Measurements from ENCODE around the gene FXYD7. TPM values are rescaled to one million over a fixed set of nuclear protein-coding genes. Genes with fewer than 3 reads are reported as not detected.

FXYD7 gene
- total and polyA plus RNA-seq, 9 of the 15 experiments (the other 6 are each of a cell fraction or from before 2014, with no cell fraction given) = 0.10 to 0.80 (median 0.31) TPM; not detected in 3

DNA sequence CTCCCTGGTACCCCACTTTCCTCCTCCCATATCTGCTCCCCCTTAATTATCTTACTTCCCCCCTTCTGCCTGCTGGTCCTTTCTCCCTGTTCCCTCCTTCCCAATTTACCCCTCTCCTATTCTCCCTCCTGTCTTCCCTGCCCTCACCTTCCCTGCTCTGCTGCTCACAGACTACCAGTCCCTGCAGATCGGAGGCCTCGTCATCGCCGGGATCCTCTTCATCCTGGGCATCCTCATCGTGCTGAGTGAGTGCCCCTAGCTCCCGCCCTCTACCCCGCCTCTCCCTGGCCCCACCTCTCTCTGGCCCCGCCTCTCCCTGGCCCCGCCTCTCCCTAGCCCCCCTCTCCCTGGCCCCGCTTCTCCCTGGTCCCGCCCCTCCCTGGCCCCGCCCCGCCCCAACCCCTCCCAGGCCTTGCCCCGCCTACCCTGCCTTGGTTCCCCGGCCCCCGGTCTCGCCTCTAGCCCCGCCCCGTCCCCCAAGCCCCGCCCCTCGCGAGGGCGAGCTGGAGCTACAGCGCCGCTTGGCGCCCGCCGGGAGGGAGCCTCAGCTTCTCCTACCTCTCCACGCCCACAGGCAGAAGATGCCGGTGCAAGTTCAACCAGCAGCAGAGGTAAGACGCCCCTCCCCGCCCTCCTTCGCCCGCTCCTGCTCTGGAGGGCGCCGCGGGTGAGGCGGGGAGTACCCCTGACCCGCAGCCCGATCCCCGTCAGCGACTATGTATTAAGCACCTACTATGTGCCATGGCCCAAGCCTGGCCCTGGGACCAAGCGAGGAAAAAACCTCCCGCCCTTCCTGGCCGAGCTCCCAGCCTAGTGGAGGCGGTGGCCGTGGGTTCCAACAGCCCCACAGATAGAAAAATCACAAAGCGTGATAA is 1.9 kb upstream of the FXYD7 start (continued):
- TF ChIP-seq KDM4B (IDR thresholded peaks at IDR 0.05; ENCODE audit: borderline replicate concordance in 2 of 2, low read depth in 1 of 2) (no peak), STAT5A (IDR thresholded peaks at IDR 0.05; ENCODE audit: borderline replicate concordance, low read length) (no peak), PHTF2 (CRISPR knock-in tag; IDR thresholded peaks at IDR 0.05) (no peak), CBFA2T3 (IDR thresholded peaks at IDR 0.05) (no peak), SMAD1 (IDR thresholded peaks at IDR 0.05; ENCODE audit: low read depth, low read length, partially characterized antibody) (no peak), NR3C1 (CRISPR knock-in tag; IDR thresholded peaks at IDR 0.05) (no peak), ZNF146 (CRISPR knock-in tag; IDR thresholded peaks at IDR 0.05; ENCODE audit: unreplicated experiment) (no peak), KDM2B (CRISPR knock-in tag; IDR thresholded peaks at IDR 0.05) (no peak), ZNF124 (CRISPR knock-in tag; IDR thresholded peaks at IDR 0.05) (no peak), LCOR (CRISPR knock-in tag; IDR thresholded peaks at IDR 0.05) (no peak), TAF15 (IDR thresholded peaks at IDR 0.05; ENCODE audit: low read depth, low read length) (no peak), ZNF830 (CRISPR knock-in tag; IDR thresholded peaks at IDR 0.05) (no peak), PHF20 (IDR thresholded peaks at IDR 0.05; ENCODE audit: partially characterized antibody) (no peak)
- TF ChIP-seq, protein P1, sequence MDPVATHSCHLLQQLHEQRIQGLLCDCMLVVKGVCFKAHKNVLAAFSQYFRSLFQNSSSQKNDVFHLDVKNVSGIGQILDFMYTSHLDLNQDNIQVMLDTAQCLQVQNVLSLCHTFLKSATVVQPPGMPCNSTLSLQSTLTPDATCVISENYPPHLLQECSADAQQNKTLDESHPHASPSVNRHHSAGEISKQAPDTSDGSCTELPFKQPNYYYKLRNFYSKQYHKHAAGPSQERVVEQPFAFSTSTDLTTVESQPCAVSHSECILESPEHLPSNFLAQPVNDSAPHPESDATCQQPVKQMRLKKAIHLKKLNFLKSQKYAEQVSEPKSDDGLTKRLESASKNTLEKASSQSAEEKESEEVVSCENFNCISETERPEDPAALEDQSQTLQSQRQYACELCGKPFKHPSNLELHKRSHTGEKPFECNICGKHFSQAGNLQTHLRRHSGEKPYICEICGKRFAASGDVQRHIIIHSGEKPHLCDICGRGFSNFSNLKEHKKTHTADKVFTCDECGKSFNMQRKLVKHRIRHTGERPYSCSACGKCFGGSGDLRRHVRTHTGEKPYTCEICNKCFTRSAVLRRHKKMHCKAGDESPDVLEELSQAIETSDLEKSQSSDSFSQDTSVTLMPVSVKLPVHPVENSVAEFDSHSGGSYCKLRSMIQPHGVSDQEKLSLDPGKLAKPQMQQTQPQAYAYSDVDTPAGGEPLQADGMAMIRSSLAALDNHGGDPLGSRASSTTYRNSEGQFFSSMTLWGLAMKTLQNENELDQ (CRISPR knock-in tag; IDR thresholded peaks at IDR 0.05; ENCODE audit: borderline replicate concordance) = no peak
- TF ChIP-seq, protein P2, sequence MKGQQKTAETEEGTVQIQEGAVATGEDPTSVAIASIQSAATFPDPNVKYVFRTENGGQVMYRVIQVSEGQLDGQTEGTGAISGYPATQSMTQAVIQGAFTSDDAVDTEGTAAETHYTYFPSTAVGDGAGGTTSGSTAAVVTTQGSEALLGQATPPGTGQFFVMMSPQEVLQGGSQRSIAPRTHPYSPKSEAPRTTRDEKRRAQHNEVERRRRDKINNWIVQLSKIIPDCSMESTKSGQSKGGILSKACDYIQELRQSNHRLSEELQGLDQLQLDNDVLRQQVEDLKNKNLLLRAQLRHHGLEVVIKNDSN (CRISPR knock-in tag; IDR thresholded peaks at IDR 0.05) = no peak
- TF ChIP-seq, protein P3, sequence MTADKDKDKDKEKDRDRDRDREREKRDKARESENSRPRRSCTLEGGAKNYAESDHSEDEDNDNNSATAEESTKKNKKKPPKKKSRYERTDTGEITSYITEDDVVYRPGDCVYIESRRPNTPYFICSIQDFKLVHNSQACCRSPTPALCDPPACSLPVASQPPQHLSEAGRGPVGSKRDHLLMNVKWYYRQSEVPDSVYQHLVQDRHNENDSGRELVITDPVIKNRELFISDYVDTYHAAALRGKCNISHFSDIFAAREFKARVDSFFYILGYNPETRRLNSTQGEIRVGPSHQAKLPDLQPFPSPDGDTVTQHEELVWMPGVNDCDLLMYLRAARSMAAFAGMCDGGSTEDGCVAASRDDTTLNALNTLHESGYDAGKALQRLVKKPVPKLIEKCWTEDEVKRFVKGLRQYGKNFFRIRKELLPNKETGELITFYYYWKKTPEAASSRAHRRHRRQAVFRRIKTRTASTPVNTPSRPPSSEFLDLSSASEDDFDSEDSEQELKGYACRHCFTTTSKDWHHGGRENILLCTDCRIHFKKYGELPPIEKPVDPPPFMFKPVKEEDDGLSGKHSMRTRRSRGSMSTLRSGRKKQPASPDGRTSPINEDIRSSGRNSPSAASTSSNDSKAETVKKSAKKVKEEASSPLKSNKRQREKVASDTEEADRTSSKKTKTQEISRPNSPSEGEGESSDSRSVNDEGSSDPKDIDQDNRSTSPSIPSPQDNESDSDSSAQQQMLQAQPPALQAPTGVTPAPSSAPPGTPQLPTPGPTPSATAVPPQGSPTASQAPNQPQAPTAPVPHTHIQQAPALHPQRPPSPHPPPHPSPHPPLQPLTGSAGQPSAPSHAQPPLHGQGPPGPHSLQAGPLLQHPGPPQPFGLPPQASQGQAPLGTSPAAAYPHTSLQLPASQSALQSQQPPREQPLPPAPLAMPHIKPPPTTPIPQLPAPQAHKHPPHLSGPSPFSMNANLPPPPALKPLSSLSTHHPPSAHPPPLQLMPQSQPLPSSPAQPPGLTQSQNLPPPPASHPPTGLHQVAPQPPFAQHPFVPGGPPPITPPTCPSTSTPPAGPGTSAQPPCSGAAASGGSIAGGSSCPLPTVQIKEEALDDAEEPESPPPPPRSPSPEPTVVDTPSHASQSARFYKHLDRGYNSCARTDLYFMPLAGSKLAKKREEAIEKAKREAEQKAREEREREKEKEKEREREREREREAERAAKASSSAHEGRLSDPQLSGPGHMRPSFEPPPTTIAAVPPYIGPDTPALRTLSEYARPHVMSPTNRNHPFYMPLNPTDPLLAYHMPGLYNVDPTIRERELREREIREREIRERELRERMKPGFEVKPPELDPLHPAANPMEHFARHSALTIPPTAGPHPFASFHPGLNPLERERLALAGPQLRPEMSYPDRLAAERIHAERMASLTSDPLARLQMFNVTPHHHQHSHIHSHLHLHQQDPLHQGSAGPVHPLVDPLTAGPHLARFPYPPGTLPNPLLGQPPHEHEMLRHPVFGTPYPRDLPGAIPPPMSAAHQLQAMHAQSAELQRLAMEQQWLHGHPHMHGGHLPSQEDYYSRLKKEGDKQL (CRISPR knock-in tag; IDR thresholded peaks at IDR 0.05; ENCODE audit: borderline replicate concordance) = no peak
- TF ChIP-seq, protein P4, sequence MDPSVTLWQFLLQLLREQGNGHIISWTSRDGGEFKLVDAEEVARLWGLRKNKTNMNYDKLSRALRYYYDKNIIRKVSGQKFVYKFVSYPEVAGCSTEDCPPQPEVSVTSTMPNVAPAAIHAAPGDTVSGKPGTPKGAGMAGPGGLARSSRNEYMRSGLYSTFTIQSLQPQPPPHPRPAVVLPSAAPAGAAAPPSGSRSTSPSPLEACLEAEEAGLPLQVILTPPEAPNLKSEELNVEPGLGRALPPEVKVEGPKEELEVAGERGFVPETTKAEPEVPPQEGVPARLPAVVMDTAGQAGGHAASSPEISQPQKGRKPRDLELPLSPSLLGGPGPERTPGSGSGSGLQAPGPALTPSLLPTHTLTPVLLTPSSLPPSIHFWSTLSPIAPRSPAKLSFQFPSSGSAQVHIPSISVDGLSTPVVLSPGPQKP (CRISPR knock-in tag; IDR thresholded peaks at IDR 0.05) = no peak
